Measurements from ENCODE around the gene RFX3.

RFX3 gene

DNA sequence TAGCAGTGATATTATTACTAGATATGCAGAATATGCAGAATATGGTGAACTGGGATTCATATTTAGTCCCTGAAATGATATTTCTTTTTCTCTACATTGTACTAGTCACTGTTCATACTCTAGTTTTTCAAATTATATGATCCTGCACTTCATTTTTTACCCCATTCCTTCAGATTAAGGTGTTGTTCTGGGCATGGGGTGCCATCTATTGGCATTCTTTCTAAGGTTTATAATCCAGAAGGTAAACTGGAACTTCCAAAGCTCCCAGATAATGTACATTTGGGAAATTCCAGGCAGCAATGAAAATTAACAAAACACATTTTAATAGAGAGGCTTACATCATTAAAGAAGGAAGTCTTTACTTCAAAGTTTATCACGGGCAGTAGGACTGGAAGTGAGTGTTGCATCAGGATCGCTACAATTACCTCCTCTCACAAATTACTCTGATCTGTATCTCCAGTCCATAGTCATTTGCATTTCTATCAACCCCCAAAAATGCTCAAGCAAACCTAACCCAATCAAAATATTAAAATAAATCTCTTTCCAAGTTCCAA is 12.5 kb downstream of the RFX3 start:
- DNase-seq = peak; percentile 31

DNA sequence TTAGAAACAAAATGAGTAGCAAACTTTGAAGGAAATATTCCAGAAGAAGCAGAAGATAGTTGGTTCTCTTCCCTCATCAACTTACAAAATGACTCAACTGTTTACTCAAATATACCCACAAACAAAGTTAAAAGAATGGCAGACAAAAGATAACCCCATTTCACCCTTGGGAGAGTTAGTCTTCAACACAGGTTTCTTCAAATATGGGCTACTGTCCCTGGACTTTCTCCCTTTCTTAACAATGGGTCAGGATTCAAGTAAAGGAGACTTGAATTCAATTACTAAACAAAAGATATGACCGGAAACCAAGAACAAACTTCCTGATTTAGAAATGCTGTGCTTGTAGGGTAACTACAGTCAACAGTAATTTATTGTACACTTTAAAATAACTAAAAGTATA is 14.2 kb downstream of the RFX3 start:
- DNase-seq = no peak

DNA sequence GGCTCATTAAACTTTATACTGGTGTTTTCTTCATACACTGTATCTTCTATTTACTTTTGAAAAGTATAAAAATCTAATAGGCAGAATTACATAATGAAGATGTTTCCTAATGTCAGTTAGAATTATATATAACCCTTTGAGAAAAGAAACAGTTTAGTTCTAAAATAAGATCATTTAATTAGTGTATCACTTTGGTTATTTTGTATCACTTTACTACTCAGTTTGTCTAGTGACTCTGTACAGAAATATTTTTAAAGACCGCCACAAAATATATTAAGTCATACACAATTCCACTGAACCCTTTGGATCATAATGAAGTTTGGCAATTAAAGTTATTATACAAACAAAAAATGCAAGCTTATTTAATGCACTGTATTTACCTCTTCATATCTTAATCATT is 15.0 kb downstream of the RFX3 start:
- DNase-seq = no peak

DNA sequence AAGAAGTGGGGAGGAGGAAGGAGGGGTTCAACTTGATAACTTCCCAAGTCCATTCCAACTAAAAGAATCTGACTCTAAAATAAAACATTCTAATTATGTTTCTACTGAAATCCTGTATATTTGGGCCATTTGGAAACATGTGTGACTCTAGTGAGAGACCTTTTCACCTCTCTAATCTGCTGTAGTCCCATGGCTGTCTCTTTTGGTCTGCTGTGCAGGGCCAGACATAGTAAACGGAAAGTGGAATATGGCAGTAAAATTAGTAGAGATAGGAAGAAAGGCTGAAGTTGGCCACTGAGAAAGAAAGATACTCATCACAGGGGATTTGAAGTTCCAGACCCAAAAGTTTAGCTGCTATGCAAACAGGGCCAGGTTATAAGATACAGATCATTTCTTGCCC is 15.9 kb downstream of the RFX3 start:
- DNase-seq = no peak

DNA sequence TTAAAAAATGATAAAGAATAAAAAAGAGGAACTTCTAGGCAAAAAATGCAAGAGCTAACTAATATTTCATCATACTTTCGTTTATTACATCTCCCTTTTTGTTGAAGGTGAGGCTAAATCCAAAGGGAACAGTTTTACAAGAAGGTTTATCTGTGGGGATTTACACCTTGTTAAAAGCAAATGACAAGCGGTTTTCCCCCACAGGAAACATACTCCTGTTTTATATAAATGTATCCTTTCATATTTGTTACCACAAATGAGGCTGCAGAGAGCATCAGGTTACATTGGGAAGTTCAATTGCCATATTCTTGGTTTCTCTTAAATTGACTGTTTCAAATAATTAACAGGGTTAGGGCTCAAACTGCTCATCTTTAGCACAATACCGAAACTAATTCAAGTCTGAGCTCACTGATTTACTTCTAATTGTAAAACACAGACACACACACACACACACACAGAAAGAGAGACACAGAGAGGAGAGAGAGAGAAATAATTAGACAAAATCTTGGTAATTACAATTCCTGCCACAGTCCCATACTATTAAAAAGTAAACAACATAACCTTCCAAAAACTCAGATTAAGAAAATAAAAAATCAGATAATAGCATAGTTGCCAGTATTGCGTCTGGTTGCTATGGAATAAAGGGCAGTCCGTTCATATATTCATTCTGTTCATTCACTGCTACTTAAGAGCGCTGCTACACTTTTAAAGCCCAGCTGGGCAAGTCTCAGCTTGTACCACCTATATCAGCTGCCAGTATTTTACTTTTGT is 17.1 kb downstream of the RFX3 start:
- peak; percentile 59 for DNase-seq

DNA sequence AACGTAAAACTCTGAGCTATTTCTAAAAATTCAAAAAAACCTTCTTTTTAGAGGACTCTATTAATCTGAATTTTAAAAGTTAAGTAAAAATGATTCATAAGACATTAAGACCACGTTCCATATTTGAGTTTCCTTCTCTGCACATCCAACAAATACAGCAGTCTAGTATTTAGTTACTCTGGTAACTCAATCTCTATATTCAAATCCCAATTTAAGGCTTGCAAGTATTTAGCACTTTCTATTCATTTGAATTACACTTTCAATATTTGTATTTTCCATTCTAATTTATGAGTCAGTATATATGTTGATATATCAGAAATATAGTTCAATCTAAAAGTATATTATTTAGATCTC is 17.7 kb downstream of the RFX3 start:
- no peak for DNase-seq

DNA sequence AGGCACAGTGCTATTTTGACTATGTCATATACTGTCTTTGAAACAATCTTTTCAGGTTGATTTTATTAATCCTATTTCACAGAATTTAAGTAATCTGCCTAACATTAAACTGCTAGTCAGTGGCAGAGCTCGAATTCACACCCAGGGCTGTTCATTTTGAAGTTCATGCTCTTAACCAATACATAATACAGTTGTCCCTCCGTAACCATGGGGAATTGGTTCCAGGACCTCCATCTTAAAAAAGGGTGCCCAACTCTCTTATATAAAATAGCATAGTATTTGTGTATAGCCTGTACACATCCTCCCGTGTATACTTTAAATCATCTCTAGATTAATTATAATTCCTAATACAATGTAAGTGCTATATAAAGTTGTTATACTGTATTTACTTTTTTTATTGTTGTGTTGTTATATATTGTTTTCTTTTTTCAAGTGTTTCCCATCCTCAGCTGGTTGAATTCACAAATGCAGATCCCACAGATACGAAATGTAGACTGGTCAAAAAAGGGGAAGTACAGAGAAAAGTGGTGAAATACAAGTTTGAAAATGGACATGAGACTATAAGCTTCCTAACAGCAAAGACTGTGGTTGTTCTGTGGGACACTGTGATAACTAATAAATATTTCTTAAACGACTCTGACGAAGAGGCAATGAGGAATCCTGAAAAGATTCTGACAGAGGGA is 18.3 kb downstream of the RFX3 start:
- peak; percentile 83 for DNase-seq

DNA sequence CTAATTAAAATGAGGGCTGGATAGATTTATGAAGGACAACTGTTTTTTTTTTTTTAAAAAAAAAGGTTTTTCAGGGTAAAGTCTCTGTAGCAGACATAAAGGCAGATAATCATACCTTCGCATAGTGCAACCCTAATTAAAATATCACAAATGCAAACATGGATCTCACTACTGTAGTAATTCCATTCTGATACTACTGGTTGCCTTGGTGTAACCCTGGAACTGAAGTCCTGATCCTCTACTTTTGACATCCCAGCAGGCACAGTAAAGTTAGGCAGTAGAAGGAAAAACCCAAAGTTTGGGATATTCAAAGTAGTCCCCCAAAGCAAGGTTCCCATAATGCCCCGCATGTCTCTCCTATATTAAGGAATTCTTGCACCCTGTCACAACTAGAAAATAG is 19.6 kb downstream of the RFX3 start:
- no peak for DNase-seq

DNA sequence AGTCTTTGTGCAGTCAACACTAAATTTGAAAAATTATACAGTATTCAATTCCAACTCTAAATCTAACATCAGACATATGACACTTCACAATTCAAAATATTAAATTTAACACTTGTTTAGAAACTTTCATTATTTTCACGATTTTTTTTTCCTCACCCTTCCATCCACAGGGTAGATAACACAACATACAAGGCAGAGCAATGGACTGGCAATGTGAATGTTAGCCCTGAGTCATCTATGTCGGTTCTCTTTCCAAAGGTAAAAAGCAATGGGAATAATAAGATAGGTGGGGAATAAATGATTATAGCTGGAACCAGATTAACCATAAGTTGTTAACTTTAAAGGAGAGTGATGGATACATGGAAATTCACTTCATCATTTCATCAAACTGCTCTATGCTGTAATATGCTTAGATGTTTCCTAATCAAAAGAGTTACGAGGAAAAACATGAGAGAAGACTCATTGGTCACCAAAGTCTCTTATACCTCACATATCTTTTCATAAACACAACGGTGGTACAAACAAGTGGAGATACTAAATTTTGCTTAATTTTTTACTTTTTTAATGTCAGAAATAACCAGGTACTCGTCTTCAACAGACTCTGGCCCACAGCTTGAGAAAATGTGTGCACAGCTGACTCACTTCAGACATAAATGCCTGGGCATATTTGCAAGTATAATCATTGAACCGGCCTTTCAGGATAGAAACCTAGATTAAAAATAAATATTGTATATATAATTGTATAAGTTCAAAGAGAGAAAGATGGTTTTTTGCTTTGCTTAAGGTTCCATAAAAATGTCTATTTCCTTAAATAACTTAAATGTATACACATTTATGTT is 23.0 kb downstream of the RFX3 start:
- DNase-seq = no peak

DNA sequence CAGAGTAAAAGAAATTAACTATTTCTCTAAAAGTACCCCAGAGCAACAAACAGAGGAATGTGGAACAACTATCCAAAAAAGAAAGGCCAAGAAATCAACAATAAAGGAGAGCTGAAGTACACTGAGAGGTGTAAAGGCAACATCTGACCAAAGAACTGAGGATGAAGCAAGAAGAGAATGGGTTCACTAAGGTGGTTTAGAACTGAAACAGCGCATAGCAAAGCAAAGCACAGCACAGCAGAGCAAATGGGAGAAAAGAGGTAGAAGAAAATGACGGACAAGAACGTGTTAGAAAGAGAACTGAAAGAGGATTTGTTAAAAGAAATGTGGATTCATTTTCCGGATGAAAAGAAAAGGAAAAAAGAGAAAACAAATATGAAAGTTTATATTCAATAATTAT is 25.8 kb downstream of the RFX3 start:
- no peak for DNase-seq

DNA sequence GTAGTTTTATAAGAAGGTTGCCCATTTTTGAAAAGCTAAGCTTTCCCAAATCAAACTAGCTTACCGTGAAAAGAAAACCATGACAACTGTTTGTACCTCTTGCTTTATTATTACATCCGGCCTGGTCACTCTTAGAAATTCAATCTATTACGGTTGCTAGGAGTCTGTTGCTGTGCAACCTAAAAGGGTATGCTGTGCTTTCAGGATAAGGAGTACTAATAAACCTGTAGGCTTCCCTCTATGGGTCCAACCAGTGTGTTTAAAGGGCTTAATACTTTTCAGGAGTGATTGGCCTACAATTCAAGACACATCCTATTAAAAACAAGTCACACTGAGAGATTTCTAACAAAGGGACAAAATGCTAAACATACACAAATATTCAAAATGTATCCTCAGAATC is 27.1 kb downstream of the RFX3 start:
- DNase-seq = no peak

DNA sequence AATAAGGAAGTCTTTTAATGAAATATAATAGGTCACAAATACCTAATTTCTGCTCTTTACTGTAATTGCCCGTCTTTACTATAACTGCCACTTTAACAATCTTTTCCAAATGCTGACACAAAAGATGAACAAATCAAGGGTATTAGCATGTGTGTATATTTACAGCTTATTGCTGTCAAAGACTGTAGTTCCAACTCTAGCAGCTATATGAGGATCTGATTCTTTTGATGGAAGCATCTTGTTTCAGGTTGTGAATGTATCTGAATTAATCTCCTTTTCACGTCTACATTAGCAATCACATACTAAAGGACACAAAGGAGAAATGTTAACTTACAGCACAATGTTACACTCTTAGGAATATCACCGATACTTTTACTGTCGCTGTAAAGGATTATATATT is 27.9 kb downstream of the RFX3 start:
- DNase-seq = no peak

DNA sequence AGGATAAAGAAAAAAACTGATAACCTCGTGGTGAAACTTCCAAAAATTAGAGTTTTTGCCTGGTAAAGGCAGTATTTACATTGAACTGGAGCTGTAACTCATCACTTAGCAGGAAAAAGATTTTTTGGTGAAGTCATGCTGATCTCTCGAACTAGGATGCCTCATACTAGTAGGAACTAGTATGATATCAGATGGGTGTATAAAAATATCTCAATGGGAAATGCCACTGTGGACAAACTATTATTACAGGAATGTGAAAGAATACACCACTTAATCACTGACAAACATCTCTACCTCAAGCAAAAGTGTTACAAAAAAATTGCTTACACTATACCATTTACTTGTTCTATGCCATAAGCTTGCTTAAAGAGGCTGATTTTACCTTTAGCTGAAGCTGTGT is 28.4 kb downstream of the RFX3 start:
- no peak for DNase-seq

DNA sequence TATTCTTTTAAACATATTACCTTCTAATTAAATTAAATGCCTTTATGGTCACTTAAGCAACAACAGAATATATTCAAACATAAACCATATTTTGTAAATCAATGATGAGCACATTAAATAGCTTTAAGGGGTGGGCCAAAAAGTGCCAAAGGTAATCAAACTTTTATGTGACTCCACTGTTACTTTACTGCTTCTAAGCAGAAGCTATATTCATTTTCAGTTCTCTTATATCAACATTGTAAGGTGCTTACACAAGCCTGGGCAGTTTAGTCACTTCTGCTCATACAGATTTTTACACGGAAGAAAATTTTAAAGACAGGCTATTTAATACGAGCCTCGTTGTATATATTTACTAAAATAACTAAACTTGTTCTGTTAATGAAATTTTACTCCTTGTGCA is 29.9 kb downstream of the RFX3 start:
- no peak for DNase-seq

DNA sequence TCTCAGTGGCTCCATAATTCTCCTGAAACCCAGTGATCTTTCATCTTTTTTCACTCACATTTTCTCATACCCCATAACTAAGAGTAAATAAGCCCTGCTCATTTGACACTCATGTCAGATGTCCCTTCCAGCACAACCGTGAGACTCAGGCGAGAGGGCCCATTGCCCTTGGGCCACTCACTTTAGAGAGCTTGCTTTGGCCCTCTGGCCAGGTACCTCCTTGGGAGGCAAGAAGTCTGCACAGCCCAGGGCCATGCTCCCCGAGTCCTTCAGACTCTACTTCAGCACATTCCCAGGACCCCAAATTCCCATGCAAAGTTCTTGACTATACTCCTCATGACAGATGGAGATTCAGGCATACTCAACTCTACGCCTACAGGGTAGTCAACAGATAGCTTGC is 33.6 kb downstream of the RFX3 start:
- no peak for DNase-seq

DNA sequence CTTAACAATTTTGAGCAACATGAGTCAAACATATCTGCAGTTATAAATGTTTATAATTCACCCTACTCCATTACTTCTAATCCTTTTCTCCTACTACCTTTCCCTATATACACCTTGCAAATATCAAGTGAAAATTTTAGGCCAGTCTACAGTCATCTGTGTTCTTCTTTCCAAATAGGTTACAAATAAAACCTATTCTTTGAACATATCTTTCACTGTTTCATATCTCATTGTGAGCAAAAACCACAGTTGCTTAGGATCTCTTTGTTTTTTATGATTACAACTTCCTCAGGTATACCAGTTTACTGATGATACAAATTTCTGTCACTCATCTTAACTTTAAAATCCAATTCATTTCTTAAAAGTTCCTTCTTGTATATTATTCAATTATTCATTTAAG is 34.4 kb downstream of the RFX3 start:
- DNase-seq = no peak

DNA sequence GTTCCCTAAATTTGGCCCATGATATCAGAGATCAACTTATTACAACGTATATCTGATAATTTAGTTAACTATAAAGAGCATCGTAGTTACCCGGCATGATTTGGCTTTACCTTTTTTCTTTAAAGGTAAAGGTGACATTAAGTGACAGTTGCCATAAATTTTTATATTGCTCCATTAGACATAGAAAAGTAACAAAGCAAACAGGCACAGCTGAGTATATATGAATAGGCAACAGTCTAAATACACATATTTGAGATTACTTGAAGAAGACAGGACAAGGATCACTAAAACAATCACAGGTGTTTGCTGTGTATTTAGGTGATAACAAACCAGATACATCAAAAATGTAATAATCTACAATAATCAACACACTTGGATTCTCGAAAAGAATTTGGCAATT is 34.8 kb downstream of the RFX3 start:
- DNase-seq = no peak

DNA sequence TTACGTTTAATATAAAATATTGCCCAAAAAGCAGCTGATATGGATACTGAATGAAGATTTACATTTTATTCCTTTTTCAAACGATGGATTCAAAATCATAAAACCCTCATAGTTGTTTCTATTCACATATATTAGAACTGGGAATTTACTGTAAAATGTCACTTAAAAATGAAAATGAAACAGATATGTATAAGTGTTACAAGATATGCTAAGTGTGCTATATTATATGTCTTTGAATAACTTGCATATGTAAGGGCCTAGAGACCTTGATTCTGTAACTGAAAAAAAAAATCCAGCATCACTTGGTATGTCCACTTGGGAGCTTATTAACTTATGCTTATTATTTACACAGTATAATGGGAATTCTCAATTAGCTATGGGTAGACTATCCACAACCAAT is 43.2 kb downstream of the RFX3 start:
- DNase-seq = no peak

DNA sequence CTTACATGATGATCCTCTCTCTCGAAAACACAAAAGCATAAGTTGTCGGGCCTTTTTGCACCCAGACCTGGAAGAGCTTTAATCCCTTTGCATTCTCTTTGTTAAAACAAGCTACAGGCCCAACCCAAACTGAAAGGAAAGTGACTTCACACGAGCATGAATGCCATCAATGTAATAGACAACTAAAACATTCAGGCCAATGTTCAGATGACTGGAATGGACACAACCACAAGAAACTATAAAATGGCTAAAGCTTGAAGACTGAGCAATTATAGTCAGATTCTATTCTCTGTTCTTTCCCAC is 45.5 kb downstream of the RFX3 start:
- DNase-seq = no peak

DNA sequence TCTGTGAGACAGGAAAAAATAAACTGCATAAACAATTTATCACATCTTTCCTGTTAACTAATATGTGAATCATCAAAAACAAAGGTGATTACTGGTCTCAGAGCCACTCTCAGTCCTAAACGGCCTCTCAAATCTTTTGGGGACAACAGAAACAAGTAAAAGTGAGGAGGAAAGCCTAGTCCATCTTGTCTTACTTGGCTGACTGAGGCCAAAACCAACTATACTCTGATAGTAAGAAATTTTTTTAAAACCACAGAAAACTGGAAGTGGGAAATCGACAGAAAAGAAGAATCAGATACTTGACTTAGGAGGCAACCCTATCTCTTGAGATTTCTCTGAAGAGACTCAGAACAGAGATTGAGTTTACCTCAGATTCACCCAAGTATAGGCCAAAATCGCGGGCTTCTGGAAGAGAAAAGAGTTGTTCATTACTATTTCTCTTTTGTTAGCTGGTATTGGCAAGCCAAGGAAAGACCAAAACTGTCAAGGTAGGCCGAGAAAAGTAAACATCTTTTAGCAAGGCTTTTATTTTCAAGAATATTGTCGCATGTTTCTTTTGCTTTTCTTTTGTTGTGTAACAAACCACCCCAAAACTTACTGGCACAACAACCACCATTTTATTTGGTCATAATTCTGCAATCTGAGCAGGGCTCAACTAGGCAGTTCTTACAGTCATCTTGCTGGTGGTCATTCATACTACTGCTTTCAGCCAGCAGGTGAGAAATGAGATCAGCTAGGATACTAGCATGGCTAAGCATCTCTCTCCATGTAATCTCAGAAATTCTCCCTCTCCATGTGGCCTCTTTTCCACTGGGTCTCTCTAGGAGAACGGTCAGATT is 46.1 kb downstream of the RFX3 start:
- no peak for DNase-seq

DNA sequence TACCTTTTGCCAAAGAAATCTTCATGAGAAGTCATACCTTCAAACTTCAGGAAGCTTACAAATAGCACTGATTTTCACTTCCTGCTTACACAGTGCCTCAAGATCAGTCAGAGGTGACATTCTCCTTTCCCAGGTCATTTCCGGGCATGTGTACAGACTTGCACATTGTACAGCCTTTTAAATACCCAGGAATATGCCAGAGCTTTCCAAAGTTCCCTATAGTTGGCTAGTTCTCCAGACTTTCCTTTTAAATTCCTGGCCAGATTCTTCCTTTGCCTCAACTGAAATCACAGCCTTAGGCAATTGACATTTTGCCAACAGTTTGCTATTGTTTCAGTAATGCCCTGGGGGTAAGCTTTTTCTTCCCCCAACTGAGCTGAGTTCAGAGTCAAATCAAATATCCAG is 47.2 kb downstream of the RFX3 start:
- no peak for DNase-seq

DNA sequence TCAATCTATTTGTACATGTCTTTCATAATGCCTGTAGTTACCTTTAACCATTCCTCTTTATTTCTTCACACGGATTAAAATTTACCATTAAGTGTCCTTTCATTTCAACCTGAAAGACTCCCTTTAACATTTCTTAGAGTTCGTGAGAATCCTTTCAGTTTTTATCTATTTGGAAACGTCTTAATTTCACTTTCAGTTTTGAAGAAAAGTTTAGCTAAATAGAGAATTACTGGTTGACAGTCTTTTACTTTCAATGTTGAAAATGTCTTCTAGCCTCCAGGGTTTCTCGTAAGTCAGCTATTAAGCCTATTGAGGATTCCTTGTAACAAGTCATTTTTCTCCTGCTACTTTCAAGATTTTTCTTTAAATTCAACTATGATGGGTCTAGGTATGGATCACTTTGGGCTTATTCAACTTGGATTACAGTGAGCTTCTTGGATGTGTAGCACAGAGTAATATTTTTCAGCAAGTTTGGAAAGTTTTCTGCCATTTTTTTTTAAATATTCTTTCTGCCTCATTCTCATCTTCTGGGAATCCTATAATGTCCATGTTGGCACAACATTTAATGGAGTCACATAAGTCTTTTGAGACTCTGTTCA is 48.5 kb downstream of the RFX3 start:
- DNase-seq = no peak

All from GF-D8 (cell line).